ACC112 (cell line): ENCODE measurements around the gene IFT22.

ENCODE experiments used
- H2AFZ ChIP-seq: fragments of 200-600 bp; sonication (generic); one replicate; pipeline ENCODE4 v1.6.0; 2017; ENCODE audit warnings: antibody characterized with exemption, low read length; ENCODE audit not compliant: unreplicated experiment
- H3K27ac ChIP-seq: fragments of 200-600 bp; sonication (generic); 2 replicates; pipeline ENCODE4 v1.5.1; 2014; ENCODE audit warnings: low read depth, mild to moderate bottlenecking, antibody characterized with exemption, low read length, moderate library complexity
- H3K27me3 ChIP-seq: fragments of 200-600 bp; sonication (generic); 2 replicates; pipeline ENCODE4 v1.6.1; 2014; ENCODE audit warnings: mild to moderate bottlenecking, antibody characterized with exemption, low read length, moderate library complexity, mixed read lengths; ENCODE audit not compliant: insufficient read depth
- H3K36me3 ChIP-seq: fragments of 200-600 bp; sonication (generic); 2 replicates; pipeline ENCODE4 v1.6.1; 2016; ENCODE audit warnings: mild to moderate bottlenecking, antibody characterized with exemption, low read length, moderate library complexity, mixed read lengths; ENCODE audit not compliant: insufficient read depth
- H3K4me1 ChIP-seq: fragments of 200-600 bp; sonication (generic); one replicate; pipeline ENCODE4 v1.6.1; 2016; ENCODE audit warnings: low read length, mixed read lengths; ENCODE audit not compliant: insufficient read depth, unreplicated experiment, control insufficient read depth
- H3K4me3 ChIP-seq: fragments of 200-600 bp; sonication (generic); 2 replicates; pipeline ENCODE4 v1.5.1; 2014; ENCODE audit warnings: mild to moderate bottlenecking, low read depth, low read length
- H3K79me2 ChIP-seq: fragments of 200-600 bp; sonication (generic); one replicate; pipeline ENCODE4 v1.6.0; 2016; ENCODE audit warnings: low read length; ENCODE audit not compliant: control insufficient read depth, unreplicated experiment, insufficient read depth

The IFT22 gene

GRCh38 chr7:101321491-101322401 lies at the start of gene IFT22:
Gene IFT22 (minus strand): TSS chr7:101321812. CDS start chr7:101321709, 103 bp downstream.
- H3K36me3 ChIP-seq, result no peaks in the 10 kb centered on the region
- peak within 1 kb of the TSS; percentile 95 for H3K4me3 ChIP-seq
- H3K27me3 ChIP-seq, result no peaks in the 10 kb centered on the region
- peak within 1 kb of the TSS; percentile 96 for H2AFZ ChIP-seq
- H3K4me1 ChIP-seq, result no peaks in the 10 kb centered on the region
- peaks cover 6% of the 10 kb centered on the region for H3K79me2 ChIP-seq
- H3K27ac ChIP-seq, result peak within 1 kb of the TSS; percentile 21; the same call in 1 of the 2 replicates

DNA sequence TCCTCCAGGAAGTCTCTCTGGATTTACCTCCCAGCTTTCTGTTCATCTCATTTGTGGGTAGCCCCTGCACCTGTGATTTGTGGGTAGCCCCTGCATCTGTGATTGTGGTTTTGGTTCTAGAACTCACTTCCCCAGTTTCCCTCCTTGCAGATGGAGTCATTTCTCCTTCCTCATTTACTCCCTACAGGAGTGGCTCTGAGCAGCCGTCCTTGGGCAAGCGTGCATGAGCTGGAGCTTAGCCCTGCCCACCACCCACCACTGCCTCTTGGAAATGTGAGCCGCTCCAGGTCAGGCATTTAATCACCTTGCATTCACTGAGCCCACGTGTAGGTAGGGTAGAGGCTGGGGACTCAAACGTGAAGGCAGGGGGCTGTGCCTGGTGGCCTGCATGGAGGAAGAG lies 49.2 kb upstream of the IFT22 start:
- no peaks in the 10 kb centered on the region for H3K36me3 ChIP-seq
- H3K27me3 ChIP-seq, result peaks cover 63% of the 10 kb centered on the region
- no peaks in the 10 kb centered on the region for H3K79me2 ChIP-seq
- H3K4me3 ChIP-seq, result no peak overlapping the region
- no peak overlapping the region for H3K27ac ChIP-seq
- H2AFZ ChIP-seq, result no peak overlapping the region
- no peaks in the 10 kb centered on the region for H3K4me1 ChIP-seq

DNA sequence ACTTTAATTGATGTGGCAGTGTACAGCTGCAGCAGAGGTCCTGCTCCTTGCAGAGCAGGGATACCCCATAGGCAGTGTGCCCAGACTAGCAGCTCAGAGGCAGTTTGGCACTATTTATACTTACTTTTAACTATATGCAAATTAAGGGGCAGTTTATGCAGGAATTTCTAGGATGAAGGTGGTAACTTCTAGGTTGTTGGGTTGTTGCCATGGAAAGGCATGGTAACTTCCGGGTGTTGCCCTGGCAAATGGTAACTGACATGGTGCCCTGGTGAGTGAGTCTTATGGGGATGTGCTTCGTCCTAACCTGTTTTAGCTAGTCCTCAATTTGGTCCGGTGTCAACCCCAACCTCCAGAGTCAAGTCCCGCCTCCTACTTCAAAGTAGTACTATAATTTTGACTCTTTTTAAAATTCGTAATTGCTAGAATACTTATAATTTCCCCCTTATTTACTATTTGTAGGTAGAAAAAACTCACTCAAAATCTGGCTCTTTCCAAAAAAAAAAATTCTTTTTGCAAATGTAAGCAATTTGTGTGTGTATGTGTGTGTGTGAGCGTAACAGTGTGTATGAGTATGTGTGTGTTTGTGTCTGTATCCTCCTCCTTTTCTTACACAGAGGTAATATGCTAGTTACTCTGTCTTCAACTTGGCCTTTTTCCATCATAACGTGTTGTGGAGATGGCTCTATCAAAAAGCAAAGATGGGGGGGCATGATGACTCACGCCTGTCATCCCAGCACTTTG lies 47.0 kb upstream of the IFT22 start:
- H3K4me1 ChIP-seq, result no peaks in the 10 kb centered on the region
- no peak overlapping the region for H2AFZ ChIP-seq
- no peaks in the 10 kb centered on the region for H3K79me2 ChIP-seq
- H3K27me3 ChIP-seq, result peaks cover 67% of the 10 kb centered on the region
- H3K4me3 ChIP-seq, result no peak overlapping the region
- no peak overlapping the region for H3K27ac ChIP-seq
- no peaks in the 10 kb centered on the region for H3K36me3 ChIP-seq

- H3K27me3 ChIP-seq, result peaks cover 62% of the 10 kb centered on the region
- no peaks in the 10 kb centered on the region for H3K79me2 ChIP-seq
- H3K4me3 ChIP-seq, result no peak overlapping the region
These were observed 46.1 kb upstream of the IFT22 start for GRCh38 chr7:101367676-101368075.

DNA sequence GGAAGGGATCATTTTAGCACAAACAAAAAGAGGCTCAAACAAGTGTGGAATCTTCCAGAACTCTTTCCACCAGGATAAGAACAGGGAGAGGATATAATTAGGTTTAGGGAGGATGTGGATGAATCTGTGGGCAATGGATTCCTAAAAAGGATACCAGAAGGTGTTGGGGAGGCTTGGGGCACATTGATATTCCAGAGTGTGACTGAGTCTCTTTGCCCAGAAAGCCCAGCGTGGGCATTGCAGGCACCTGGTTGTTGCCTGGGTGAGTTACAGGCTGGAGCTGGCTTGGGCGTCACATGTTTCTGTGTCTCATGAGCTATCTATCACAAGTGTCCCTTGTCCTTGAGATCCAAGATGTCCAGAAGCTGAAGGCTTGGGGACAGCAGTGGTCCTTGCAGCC lies 44.3 kb upstream of the IFT22 start:
- no peaks in the 10 kb centered on the region for H3K79me2 ChIP-seq
- no peak overlapping the region for H3K27ac ChIP-seq
- H3K4me1 ChIP-seq, result no peaks in the 10 kb centered on the region
- no peak overlapping the region for H2AFZ ChIP-seq
- H3K36me3 ChIP-seq, result no peaks in the 10 kb centered on the region
- no peak overlapping the region for H3K4me3 ChIP-seq
- H3K27me3 ChIP-seq, result peaks cover 59% of the 10 kb centered on the region

More at GRCh38 chr7:101367676-101368075, 46.1 kb upstream of the IFT22 start:
- no peaks in the 10 kb centered on the region for H3K36me3 ChIP-seq
- H2AFZ ChIP-seq, result no peak overlapping the region
- no peaks in the 10 kb centered on the region for H3K4me1 ChIP-seq
- H3K27ac ChIP-seq, result no peak overlapping the region

GRCh38 chr7:101363734-101364374 lies 42.2 kb upstream of the IFT22 start:
- H3K4me1 ChIP-seq, result no peaks in the 10 kb centered on the region
- H3K36me3 ChIP-seq, result no peaks in the 10 kb centered on the region
- peaks cover 53% of the 10 kb centered on the region for H3K27me3 ChIP-seq
- H3K27ac ChIP-seq, result no peak overlapping the region
- H2AFZ ChIP-seq, result no peak overlapping the region
- H3K4me3 ChIP-seq, result peak overlapping the region; percentile 68
- H3K79me2 ChIP-seq, result no peaks in the 10 kb centered on the region

DNA sequence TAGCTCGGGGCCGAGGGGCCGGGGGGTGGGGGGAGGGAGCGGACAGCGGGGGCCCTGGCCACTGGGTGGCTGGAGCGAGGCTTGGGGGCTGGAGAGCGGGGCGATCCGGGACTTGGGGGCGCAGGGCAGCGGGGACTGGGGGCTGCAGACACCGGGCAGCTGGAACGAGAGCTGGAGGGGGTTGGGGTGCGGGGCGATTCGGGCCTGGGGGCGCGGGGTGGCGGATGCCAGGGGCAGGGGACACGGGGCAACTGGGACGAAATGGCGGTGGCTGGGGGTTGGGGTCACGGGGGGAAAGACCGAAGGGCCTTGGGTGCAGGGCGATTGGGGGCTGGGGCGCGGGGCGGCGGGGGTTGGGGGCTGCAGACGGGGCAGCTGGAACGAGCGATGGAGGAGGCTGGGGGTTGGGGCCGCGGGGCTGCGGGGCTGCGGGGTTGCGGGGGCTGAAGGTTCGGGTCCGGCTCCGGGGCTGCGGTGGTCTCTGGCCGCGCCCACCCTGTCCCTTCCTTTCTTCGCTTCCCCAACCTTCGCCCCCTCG lies 41.7 kb upstream of the IFT22 start:
- H3K27ac ChIP-seq, result no peak overlapping the region
- H3K36me3 ChIP-seq, result no peaks in the 10 kb centered on the region
- H3K4me3 ChIP-seq, result peak overlapping the region; percentile 68
- H3K79me2 ChIP-seq, result no peaks in the 10 kb centered on the region
- no peak overlapping the region for H2AFZ ChIP-seq
- no peaks in the 10 kb centered on the region for H3K4me1 ChIP-seq
- peaks cover 47% of the 10 kb centered on the region for H3K27me3 ChIP-seq

DNA sequence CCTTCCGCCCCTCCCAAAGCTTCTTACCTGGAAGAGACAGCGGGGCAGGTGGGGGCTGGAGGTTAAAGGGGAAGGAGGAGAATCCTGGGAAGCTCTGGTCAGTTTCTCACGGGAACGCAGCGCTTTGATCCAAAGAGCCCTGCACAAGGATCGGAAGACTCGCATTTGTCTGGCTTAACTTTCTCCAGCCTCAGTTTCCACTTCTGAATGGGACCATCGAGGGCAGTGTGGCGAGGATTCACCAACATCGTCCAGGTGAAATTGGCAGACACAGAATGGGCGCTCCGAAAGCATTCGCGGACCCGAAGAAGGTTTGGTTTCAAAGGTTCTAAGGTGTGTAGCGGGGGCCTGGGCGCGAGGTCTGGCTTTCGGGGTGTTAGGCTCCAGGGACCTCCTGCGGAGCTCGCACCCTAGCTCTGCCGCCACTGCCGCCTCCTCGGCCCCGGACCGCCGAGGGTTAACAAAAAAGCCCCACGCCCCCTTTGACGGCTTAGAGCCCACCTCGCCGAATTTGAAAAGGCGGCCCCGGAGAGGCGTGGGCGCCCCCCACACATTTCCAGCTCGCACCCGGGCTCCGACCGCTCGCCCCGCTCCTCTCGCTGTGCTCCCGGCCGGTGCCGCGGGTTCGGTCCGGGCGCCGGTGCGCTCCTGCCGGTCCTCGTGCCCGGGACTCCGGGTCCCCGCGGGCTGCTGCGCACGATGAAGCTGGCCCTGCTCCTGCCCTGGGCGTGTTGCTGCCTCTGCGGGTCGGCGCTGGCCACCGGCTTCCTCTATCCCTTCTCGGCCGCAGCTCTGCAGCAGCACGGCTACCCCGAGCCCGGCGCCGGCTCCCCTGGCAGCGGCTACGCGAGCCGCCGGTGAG lies 41.0 kb upstream of the IFT22 start, which contains the start of gene COL26A1:
Gene COL26A1 (plus strand): TSS at position 542 of the 862 bp plus-strand sequence. CDS start 158 bp downstream, at position 700.
- H3K4me3 ChIP-seq, result peak within 1 kb of the TSS; percentile 68
- no peaks in the 10 kb centered on the region for H3K4me1 ChIP-seq
- no peaks in the 10 kb centered on the region for H3K36me3 ChIP-seq
- H3K79me2 ChIP-seq, result no peaks in the 10 kb centered on the region
- H3K27ac ChIP-seq, result no peak within 1 kb of the TSS
- peaks cover 40% of the 10 kb centered on the region for H3K27me3 ChIP-seq
- H2AFZ ChIP-seq, result no peak within 1 kb of the TSS

- no peaks in the 10 kb centered on the region for H3K36me3 ChIP-seq
- H3K27me3 ChIP-seq, result peaks cover 12% of the 10 kb centered on the region
- H2AFZ ChIP-seq, result no peak overlapping the region
- H3K27ac ChIP-seq, result no peak overlapping the region
- H3K4me1 ChIP-seq, result peaks cover under 1% of the 10 kb centered on the region
- no peak overlapping the region for H3K4me3 ChIP-seq
- no peaks in the 10 kb centered on the region for H3K79me2 ChIP-seq
These were observed 35.8 kb upstream of the IFT22 start for GRCh38 chr7:101357433-101357832.
